HepG2 (cell line): Measurements from ENCODE around the gene RPS6KA2. TPM values are rescaled to one million over a fixed set of nuclear protein-coding genes. Genes with fewer than 3 reads are reported as not detected.

Source experiments
- ATAC-seq: fragments of 200-7000 bp; cut with Tn5 transposase; 3 replicates; pipeline ENCODE4 v1.9.1; 2020; ENCODE audit warnings: mild to moderate bottlenecking, moderate library complexity
- BruUV-seq: library from RNA; stranded (reverse); fragments of 400-500 nt; replicated peaks from 2 replicates; lab custom pipeline; 2021; lab: Mats Ljungman, UMichigan
- CTCF ChIA-PET: fragments of 300-600 bp; formaldehyde crosslinking; extraction: SDS; loops from one replicate; lab custom pipeline; 2021; ENCODE audit warnings: low total read pairs, inconsistent platforms, low intra/inter-chr PET ratio; lab: Yijun Ruan, JAX
- POLR2A ChIA-PET: fragments of 350-600 bp; sonication (Branson Sonifier 250); formaldehyde crosslinking; loops from one replicate; lab custom pipeline; 2020; ENCODE audit warnings: antibody characterized with exemption, inconsistent platforms; lab: Yijun Ruan, JAX
- DNase-seq: peaks from one replicate; pipeline ENCODE4 v3.0.0-alpha.2; 2015; ENCODE audit warnings: low spot score
- FAIRE-seq: peaks from 3 replicates; lab custom pipeline; 2011; peaks lifted over from hg19 to GRCh38; lab: Jason Lieb, UNC
- H2AFZ ChIP-seq: one replicate; pipeline ENCODE4 v1.6.1; 2011; ENCODE audit warnings: low read length, inconsistent platforms
- H3K27ac ChIP-seq: fragments of 300-600 bp; 3 replicates; pipeline ENCODE4 v1.8.0; 2011; ENCODE audit warnings: mixed run types, mild to moderate bottlenecking, mixed read lengths, low read length, inconsistent platforms; ENCODE audit not compliant: insufficient read depth; ENCODE audit errors: extremely low read length
- H3K27me3 ChIP-seq, 2 experiments: fragments of 200-600 bp in 1 of 2; 2 replicates in 1 of 2; 3 replicates in 1 of 2; pipeline versions ENCODE4 v1.6.0 to v1.8.0; 2011; ENCODE audit warnings: low read length in 2 of 2, mild to moderate bottlenecking in 2 of 2, moderate library complexity in 2 of 2, inconsistent platforms in 1 of 2; ENCODE audit not compliant: insufficient read depth in 2 of 2, control insufficient read depth in 1 of 2
- H3K36me3 ChIP-seq, 2 experiments: fragments of 200-600 bp in 1 of 2; replicated peaks in 1 of 2; 2 replicates in 1 of 2; 3 replicates in 1 of 2; pipeline versions ENCODE4 v1.5.1 to v1.8.0; 2011; ENCODE audit warnings: low read length in 2 of 2, inconsistent platforms in 1 of 2; ENCODE audit not compliant: insufficient read depth in 2 of 2, control insufficient read depth in 1 of 2
- H3K4me1 ChIP-seq: 2 replicates; pipeline ENCODE4 v1.5.1; 2012; ENCODE audit warnings: low read length, inconsistent platforms; ENCODE audit not compliant: insufficient read depth
- H3K4me2 ChIP-seq: 2 replicates; pipeline ENCODE4 v1.6.0; 2011; ENCODE audit warnings: low read depth, low read length, inconsistent platforms
- H3K4me3 ChIP-seq, 3 experiments: fragments of 200-600 bp in 1 of 3; sonication (generic), shearing (Covaris generic) in 1 of 3; replicated peaks in 1 of 3; 2 replicates each; pipeline ENCODE4 v1.5.1; 2011 to 2016; ENCODE audit warnings: low read length in 3 of 3, inconsistent platforms in 2 of 3, low read depth in 2 of 3, mild to moderate bottlenecking in 2 of 3, control low read depth in 1 of 3, mixed read lengths in 1 of 3; ENCODE audit not compliant: insufficient read depth in 1 of 3
- H3K79me2 ChIP-seq: one replicate; pipeline ENCODE4 v1.6.1; 2011; ENCODE audit warnings: low read length, inconsistent platforms; ENCODE audit not compliant: insufficient read depth
- H3K9ac ChIP-seq: 2 replicates; pipeline ENCODE4 v1.6.0; 2011; ENCODE audit warnings: mild to moderate bottlenecking, low read depth, low read length, inconsistent platforms; ENCODE audit not compliant: insufficient read depth
- H3K9me3 ChIP-seq: 2 replicates; pipeline ENCODE4 v1.5.1; 2012; ENCODE audit warnings: mild to moderate bottlenecking, low read length
- H4K20me1 ChIP-seq: 2 replicates; pipeline ENCODE4 v1.6.0; 2011; ENCODE audit warnings: inconsistent platforms, mild to moderate bottlenecking, low read length, moderate library complexity; ENCODE audit not compliant: insufficient read depth
- ATF7 ChIP-seq, 2 experiments: fragments of 450-650 bp in 1 of 2; sonication (generic) in 1 of 2; formaldehyde crosslinking in 1 of 2; IDR thresholded peaks; 2 replicates each; pipeline versions ENCODE4 v1.4.0 to v1.6.1; 2016 to 2020; ENCODE audit warnings: antibody characterized with exemption in 1 of 2, mild to moderate bottlenecking in 1 of 2, missing genetic modification reagents in 1 of 2
- CREB1 ChIP-seq, 2 experiments: fragments of 450-650 bp in 1 of 2; IDR thresholded peaks; 2 replicates each; pipeline ENCODE4 v1.6.1; 2016 to 2017; ENCODE audit warnings: control low read depth in 1 of 2, mild to moderate bottlenecking in 1 of 2, missing compliant biosample characterization in 1 of 2, missing genetic modification characterization in 1 of 2
- HES4 ChIP-seq: sonication (generic); formaldehyde crosslinking; IDR thresholded peaks from 2 replicates; pipeline ENCODE4 v1.9.0; 2021; ENCODE audit warnings: mild to moderate bottlenecking, missing genetic modification reagents, borderline replicate concordance
- KAT2B ChIP-seq: fragments of 150-350 bp; IDR thresholded peaks from 2 replicates; pipeline ENCODE4 v1.6.1; 2014; ENCODE audit warnings: low read depth, low read length, borderline replicate concordance
- KDM4B ChIP-seq: sonication (generic); formaldehyde crosslinking; IDR thresholded peaks from 2 replicates; pipeline ENCODE4 v1.4.0; 2020; ENCODE audit warnings: missing genetic modification reagents
- RXRB ChIP-seq: IDR thresholded peaks from 2 replicates; pipeline ENCODE4 v1.6.1; 2016; ENCODE audit warnings: borderline replicate concordance, missing genetic modification reagents, missing compliant biosample characterization
- SAFB2 ChIP-seq: sonication (generic); formaldehyde crosslinking; IDR thresholded peaks from 2 replicates; pipeline ENCODE4 v1.5.1; 2020; ENCODE audit warnings: missing genetic modification reagents, low read depth, mild to moderate bottlenecking, borderline replicate concordance
- SETDB1 ChIP-seq: sonication (generic); formaldehyde crosslinking; IDR thresholded peaks from 2 replicates; pipeline ENCODE4 v1.5.1; 2020; ENCODE audit warnings: missing genetic modification reagents, mild to moderate bottlenecking, borderline replicate concordance
- TBP ChIP-seq: sonication (generic); formaldehyde crosslinking; IDR thresholded peaks from 2 replicates; pipeline ENCODE4 v1.5.0; 2020; ENCODE audit warnings: missing genetic modification reagents
- TCF12 ChIP-seq, 2 experiments: fragments of 450-650 bp in 1 of 2; sonication (generic) in 1 of 2; formaldehyde crosslinking in 1 of 2; IDR thresholded peaks; 2 replicates each; pipeline versions ENCODE4 v1.6.1 to v1.8.0; 2017 to 2022; ENCODE audit warnings: antibody characterized with exemption in 1 of 2, mild to moderate bottlenecking in 1 of 2, missing genetic modification reagents in 1 of 2, moderate library complexity in 1 of 2
- TFDP1 ChIP-seq: IDR thresholded peaks from 2 replicates; pipeline ENCODE4 v1.6.1; 2016; ENCODE audit warnings: missing compliant biosample characterization, missing genetic modification reagents, borderline replicate concordance
- TMF1 ChIP-seq: sonication (generic); formaldehyde crosslinking; IDR thresholded peaks from 2 replicates; pipeline ENCODE4 v1.8.1; 2022; ENCODE audit warnings: low read depth, missing genetic modification reagents
- ZBTB21 ChIP-seq: sonication (generic); formaldehyde crosslinking; IDR thresholded peaks from 2 replicates; pipeline ENCODE4 v1.4.0; 2020; ENCODE audit warnings: missing genetic modification reagents
- ZNF670 ChIP-seq: sonication (generic); formaldehyde crosslinking; IDR thresholded peaks from 2 replicates; pipeline ENCODE4 v1.8.0; 2022; ENCODE audit warnings: mild to moderate bottlenecking, missing genetic modification reagents, borderline replicate concordance
- ZNF724P ChIP-seq: sonication (generic); formaldehyde crosslinking; IDR thresholded peaks from 2 replicates; pipeline ENCODE4 v1.8.0; 2022; ENCODE audit warnings: missing genetic modification reagents, borderline replicate concordance
- ZNF850 ChIP-seq: sonication (generic); formaldehyde crosslinking; conservative IDR thresholded peaks from 2 replicates; pipeline ENCODE4 v1.9.0; 2021; ENCODE audit warnings: mild to moderate bottlenecking, missing genetic modification reagents
- whole genome bisulfite sequencing: methylation state at CpG from one replicate; pipeline ENCODE4 v1.1.6; 2017; ENCODE audit warnings: low lambda C conversion rate; 5-methylcytosine and 5-hydroxymethylcytosine counted together
- in situ Hi-C: cut with HindIII; loops from 2 replicates; pipeline ENCODE4 v1.10.0; 2017; ENCODE audit warnings: low pct_unique_long_range_greater_than_20kb; ENCODE audit not compliant: extremely low pct_ligation_motif_present
- intact Hi-C: fragments of 100-400 bp; cut with micrococcal nuclease; formaldehyde crosslinking; loops from one replicate; pipeline ENCODE4 v1.10.0; 2022; ENCODE audit not compliant: unreplicated experiment
- polyA plus RNA-seq, 8 experiments: library from polyadenylated mRNA; depleted of rRNA in 3 of 8; stranded (reverse) in 7 of 8; unstranded in 1 of 8; fragments of >200 nt; fragmentation: Illumina TruSeq in 4 of 8; extraction: Trizol in 4 of 8; gene quantifications; 2 replicates each; pipeline versions ENCODE4 v1.2.1 to v1.2.3, GENCODE V29; 2011 to 2016; ENCODE audit warnings: low read depth in 4 of 8, missing spikeins in 1 of 8, mixed read lengths in 1 of 8; ENCODE audit not compliant: insufficient read depth in 1 of 8
- total RNA-seq, 5 experiments: library from RNA; depleted of rRNA; stranded (reverse); fragments of >200 nt; fragmentation: Illumina TruSeq; extraction: Trizol; gene quantifications; 2 replicates each; pipeline ENCODE4 v1.2.3, GENCODE V29; 2016; ENCODE audit warnings: low read depth in 1 of 5

RPS6KA2 gene
- total and polyA plus RNA-seq, 2 of the 13 experiments (the other 11 are each of a cell fraction or from before 2014, with no cell fraction given), result 0.22 to 0.38 TPM

GRCh38 chr6:166534658-166535406 is 92.2 kb downstream of the RPS6KA2 start:
- DNase-seq (no peak), ATAC-seq (no peak), FAIRE-seq (no peak)
- Histone ChIP-seq H4K20me1 (no peaks in the 10 kb centered on the region; the same call in 1 of the 2 replicates), H3K79me2 (no peaks in the 10 kb centered on the region), H3K4me3 (no peak overlapping the region), H2AFZ (no peak overlapping the region), H3K36me3 (no peaks in the 10 kb centered on the region), H3K27me3 (peaks cover 7 to 85% of the 10 kb centered on the region in 2 experiments), H3K9ac (no peak overlapping the region), H3K4me2 (no peak overlapping the region), H3K9me3 (no peaks in the 10 kb centered on the region), H3K27ac (no peak overlapping the region), H3K4me1 (no peaks in the 10 kb centered on the region)
- in situ Hi-C loops (no loop called here), intact Hi-C loops (no loop called here)
- TF ChIP-seq TBP (CRISPR knock-in tag), result no peak
- peak; percentile 54; the same call in 1 of the 2 replicates for TF ChIP-seq ATF7 (IDR thresholded peaks at IDR 0.05)
- no peak for TF ChIP-seq ATF7 (CRISPR knock-in tag; IDR thresholded peaks at IDR 0.05)
- 0 out of 2 replicates have a peak, but pooled peaks have one; percentile 20 for TF ChIP-seq CREB1 (IDR thresholded peaks at IDR 0.05)
- no peak for TF ChIP-seq CREB1 (CRISPR knock-in tag; IDR thresholded peaks at IDR 0.05)
- 24% methylated on average over 17 of the region's 17 CpGs for WGBS
- BruUV-seq, result no TSS peak
- CTCF ChIA-PET, result no interaction called here
- POLR2A ChIA-PET, result no interaction called here

GRCh38 chr6:166533205-166533824 is 93.7 kb downstream of the RPS6KA2 start:
- ATAC-seq, result peak; percentile 42
- no peak for FAIRE-seq
- CTCF ChIA-PET, result no interaction called here
- TF ChIP-seq ZNF670 (CRISPR knock-in tag) (no peak), ZNF850 (no peak), SETDB1 (CRISPR knock-in tag) (no peak), CREB1 (IDR thresholded peaks at IDR 0.05) (no peak), CREB1 (CRISPR knock-in tag; IDR thresholded peaks at IDR 0.05) (no peak), ZNF724P (no peak), TFDP1 (CRISPR knock-in tag) (no peak), HES4 (CRISPR knock-in tag) (no peak), TCF12 (IDR thresholded peaks at IDR 0.05) (no peak), TCF12 (CRISPR knock-in tag; IDR thresholded peaks at IDR 0.05) (no peak), KDM4B (CRISPR knock-in tag) (no peak), RXRB (no peak), SAFB2 (no peak), ZBTB21 (no peak), TMF1 (no peak), KAT2B (no peak)

More at GRCh38 chr6:166533205-166533824, 93.7 kb downstream of the RPS6KA2 start:
- no TSS peak for BruUV-seq
- Histone ChIP-seq H3K36me3 (no peaks in the 10 kb centered on the region), H3K27ac (no peak overlapping the region), H3K79me2 (no peaks in the 10 kb centered on the region), H3K9ac (no peak overlapping the region), H2AFZ (no peak overlapping the region), H3K27me3 (peaks cover 7 to 76% of the 10 kb centered on the region in 2 experiments), H3K4me1 (no peaks in the 10 kb centered on the region), H4K20me1 (no peaks in the 10 kb centered on the region; the same call in 1 of the 2 replicates), H3K4me2 (no peak overlapping the region), H3K4me3 (no peak overlapping the region), H3K9me3 (no peaks in the 10 kb centered on the region)
- in situ Hi-C loops (no loop called here), intact Hi-C loops (no loop called here)
- no peak for DNase-seq
- POLR2A ChIA-PET, result no interaction called here
- 38% methylated on average over 14 of the region's 15 CpGs for WGBS
